Hematopoietic multipotent progenitor cell (in vitro differentiated cells): ENCODE measurements around the gene CABLES2. TPM values are rescaled to one million over a fixed set of nuclear protein-coding genes. Genes with fewer than 3 reads are reported as not detected.
A peak's percentile ranks its signal among the peaks of the same experiment; 100 is the strongest.

Source experiments
- DNase-seq, 3 donors: peaks; one replicate each; pipeline ENCODE4 v3.0.0-alpha.2; 2011 to 2015; ENCODE audit warnings: low read depth in 2 of 3, low spot score in 2 of 3
- total RNA-seq: library from RNA; depleted of rRNA; stranded (reverse); fragments of >200 nt; gene quantifications from one replicate; pipeline ENCODE4 v1.2.3, GENCODE V29; 2012

The CABLES2 gene
- total RNA-seq, 1 donor = 3.2 TPM

- DNase-seq = no peak
These were observed 15.0 kb downstream of the CABLES2 start for GRCh38 chr20:62392077-62392418.

GRCh38 chr20:62391165-62392076 is 15.7 kb downstream of the CABLES2 start:
- DNase-seq = no peak

- DNase-seq = no peak
These were observed 16.5 kb downstream of the CABLES2 start for GRCh38 chr20:62390317-62391164.

GRCh38 chr20:62389601-62390087 is 17.4 kb downstream of the CABLES2 start:
- no peak for DNase-seq

DNA sequence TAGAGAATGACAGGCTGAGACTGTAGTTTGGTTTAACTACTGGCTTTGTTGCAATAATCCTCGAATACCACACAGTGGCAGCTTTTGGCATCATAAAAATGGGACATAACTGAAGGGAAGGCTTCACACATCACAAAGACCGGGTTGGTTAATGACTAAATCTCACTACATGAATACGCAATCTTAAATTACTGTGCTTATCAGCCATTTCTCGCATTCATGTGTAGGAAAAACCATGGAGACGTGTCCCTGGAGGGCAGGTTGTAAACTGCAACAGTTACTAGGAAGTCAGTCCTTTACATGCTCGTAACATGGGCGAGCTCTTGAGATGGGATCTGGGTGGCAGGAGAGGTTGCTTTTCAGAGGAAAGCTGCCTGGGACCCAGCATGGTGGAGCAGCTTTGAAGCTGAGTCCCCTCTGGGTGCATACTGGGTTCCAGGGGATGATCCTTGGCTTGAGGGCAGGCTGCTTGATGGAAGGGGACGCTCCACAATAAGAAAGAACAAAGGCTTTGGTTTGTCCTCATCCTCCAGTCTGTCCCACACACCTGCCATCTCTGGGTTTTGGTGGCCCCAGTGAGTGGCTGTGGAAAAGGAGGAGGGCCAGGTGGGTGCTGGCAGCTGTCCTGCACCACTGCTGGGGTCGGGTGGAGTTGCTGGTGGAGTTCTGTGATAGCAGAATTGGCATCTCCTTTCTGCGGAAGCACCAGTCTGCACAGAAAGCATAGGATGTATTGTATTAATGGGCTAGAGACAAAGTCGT is 18.1 kb downstream of the CABLES2 start:
- DNase-seq = no peak

DNA sequence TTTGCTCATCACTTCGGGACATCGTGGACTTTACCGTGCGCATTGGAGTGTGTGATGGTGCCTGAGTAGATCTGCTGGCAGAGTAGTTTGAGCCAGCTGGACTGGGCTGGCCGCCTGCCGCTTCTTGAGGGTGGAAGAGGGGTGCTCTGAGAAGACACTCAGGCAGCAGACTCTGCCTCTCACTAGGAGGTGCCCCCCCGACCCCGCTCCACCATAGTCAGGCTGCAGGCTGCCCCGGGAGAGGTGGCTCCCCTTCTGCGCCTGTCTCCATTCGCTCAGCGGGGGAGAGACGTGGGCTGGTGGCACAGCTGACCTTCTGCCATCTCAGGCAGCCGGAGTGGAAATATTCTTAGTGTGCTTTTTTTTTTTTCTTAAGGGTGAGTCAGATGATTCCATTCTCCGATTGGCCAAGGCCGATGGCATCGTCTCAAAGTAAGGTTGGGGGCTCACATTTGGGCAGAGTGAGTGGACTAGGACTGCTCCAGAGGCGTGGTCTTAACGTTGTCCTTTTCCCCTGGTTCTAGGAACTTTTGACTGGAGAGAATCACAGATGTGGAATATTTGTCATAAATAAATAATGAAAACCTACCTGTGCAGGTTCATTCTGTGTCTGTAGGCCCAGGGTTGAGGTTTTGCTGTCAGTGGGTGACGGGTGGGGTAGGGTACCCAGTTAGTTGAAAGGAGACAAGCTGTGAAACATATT is 19.0 kb downstream of the CABLES2 start:
- no peak for DNase-seq

DNA sequence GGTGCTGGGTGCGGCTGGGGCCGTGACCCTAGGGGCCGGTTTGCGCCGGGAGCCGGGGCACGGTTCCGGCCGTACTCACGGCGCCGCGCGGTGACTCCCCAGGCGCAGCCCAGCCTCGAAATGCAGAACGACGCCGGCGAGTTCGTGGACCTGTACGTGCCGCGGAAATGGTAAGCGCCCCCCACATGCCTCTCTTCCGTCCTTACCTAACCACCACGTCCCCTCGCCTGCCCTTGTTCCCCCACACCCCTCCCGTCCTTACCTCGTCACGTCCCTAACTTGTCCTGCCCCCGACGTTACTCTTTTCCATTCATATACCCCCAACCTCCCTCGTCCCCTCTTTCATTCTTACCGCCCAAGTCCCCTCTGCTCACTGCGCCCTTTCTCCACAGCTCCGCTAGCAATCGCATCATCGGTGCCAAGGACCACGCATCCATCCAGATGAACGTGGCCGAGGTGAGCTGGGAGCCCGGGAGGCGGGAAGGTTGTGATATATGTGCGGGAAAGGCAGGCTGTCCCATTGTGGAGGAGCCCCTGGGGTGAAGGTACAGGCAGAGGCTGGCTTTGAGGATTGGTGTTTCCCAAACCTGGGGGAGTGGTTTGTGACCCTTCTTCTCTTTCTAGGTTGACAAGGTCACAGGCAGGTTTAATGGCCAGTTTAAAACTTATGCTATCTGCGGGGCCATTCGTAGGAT is 19.7 kb downstream of the CABLES2 start:
- DNase-seq = no peak

- DNase-seq = peak; percentile 79 to 95 (median 93)
These were observed 20.5 kb downstream of the CABLES2 start, which contains the start of gene RPS21 for GRCh38 chr20:62386383-62387218. Gene RPS21, plus strand, starts transcription at chr20:62387103. Its CDS starts 236 bp downstream, at chr20:62387339.

DNA sequence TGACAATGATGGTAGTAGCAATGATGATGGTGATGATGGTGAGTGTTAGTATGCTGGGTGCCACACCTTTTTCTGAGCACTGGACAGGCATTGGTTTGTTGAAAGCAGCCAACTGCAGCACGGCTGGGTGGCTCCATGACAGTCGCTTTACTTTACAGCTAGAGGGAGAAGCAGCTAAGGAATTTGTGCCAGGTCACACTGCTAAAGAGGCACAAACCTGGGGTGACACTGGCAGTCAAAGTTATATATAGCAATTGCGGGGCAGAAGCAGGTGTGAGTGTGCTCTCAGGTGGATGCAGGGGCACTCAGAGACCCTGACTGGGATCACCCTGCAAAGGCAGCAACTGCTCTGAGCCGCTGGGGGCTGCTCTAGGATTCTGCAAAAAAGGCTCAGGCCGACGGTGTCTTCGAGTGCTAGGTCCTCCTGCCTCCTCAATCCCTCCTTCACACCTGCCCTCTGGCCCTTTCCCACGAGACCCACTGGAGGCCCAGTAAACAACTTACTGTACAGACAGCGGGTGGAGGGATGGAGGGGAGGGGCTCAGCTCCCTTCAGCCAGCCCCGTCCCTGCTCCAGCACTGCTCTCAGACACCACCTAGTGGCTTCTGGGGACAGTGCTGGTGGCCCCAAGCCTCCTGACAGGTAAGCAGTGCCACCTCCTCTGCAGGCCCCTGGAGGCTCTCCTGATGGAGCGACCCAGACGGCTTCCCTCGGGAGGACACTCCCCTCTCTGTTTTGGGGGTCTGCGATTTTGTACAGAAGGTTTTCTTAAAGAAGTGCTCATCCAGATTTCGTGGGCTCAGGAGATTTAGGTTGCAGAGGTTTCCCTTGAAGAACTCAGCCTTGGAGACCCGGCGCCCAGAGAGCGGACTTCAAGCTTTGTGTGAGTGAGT is 24.5 kb downstream of the CABLES2 start:
- peak; percentile 55 to 84 (median 77) for DNase-seq

GRCh38 chr20:62381842-62382241 is 25.2 kb downstream of the CABLES2 start:
- no peak for DNase-seq

- no peak for DNase-seq
These were observed 25.8 kb downstream of the CABLES2 start for GRCh38 chr20:62381202-62381797.

GRCh38 chr20:62378215-62378614 is 28.9 kb downstream of the CABLES2 start:
- no peak for DNase-seq

DNA sequence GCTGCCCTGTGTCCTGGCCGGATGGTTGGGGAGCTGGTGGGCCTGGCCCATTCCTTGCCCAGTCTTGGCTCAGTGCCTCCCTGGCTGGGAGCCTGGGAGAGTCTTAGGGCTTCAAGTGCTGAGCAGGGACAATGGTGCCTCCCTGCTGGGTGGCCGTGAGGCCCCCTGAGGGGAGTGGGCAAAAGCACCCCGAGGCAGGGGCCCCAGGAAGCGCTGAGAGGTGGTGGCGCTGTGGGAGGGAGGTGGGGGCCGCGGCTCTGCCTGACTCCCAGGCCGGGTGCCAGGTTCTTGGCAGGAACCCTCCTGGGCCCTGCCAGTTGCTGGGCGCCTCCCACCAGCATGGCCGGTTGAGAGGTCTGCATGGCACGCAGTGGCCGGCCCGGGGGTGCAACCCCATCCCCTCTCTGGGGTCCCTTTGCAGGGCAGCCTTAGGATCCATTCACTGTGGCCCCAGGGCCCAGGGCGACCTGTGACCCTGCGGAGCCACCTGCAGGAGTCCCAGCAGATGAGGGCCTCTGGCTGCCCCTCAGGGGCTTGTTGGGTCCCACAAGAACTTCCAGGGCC is 29.4 kb downstream of the CABLES2 start:
- DNase-seq = no peak

- DNase-seq = no peak
These were observed 30.0 kb downstream of the CABLES2 start for GRCh38 chr20:62377064-62377461.

- no peak for DNase-seq
These were observed 30.7 kb downstream of the CABLES2 start for GRCh38 chr20:62376112-62377063.
